Osteocyte (in vitro differentiated cells): ENCODE results near the gene COL1A1. TPM values are rescaled to one million over a fixed set of nuclear protein-coding genes. Genes with fewer than 3 reads are reported as not detected.

Experiments used
- DNase-seq: peaks from one replicate; pipeline ENCODE4 v3.0.0; 2021; ENCODE audit warnings: mixed read lengths; ENCODE audit not compliant: unreplicated experiment; ENCODE audit errors: extremely low spot score
- H3K27ac Mint-ChIP-seq: one replicate; pipeline ENCODE4 v1.8.0; 2021; ENCODE audit warnings: mild to moderate bottlenecking, mixed read lengths; ENCODE audit not compliant: unreplicated experiment
- H3K27me3 Mint-ChIP-seq: one replicate; pipeline ENCODE4 v1.8.0; 2021; ENCODE audit warnings: mixed read lengths; ENCODE audit not compliant: unreplicated experiment
- H3K36me3 Mint-ChIP-seq: one replicate; pipeline ENCODE4 v1.8.0; 2021; ENCODE audit warnings: mixed read lengths; ENCODE audit not compliant: unreplicated experiment
- H3K4me1 Mint-ChIP-seq: one replicate; pipeline ENCODE4 v1.8.0; 2021; ENCODE audit warnings: mixed read lengths; ENCODE audit not compliant: unreplicated experiment
- H3K4me3 Mint-ChIP-seq: one replicate; pipeline ENCODE4 v1.8.0; 2021; ENCODE audit warnings: mild to moderate bottlenecking, moderate library complexity, mixed read lengths; ENCODE audit not compliant: unreplicated experiment
- H3K9me3 Mint-ChIP-seq: one replicate; pipeline ENCODE4 v1.8.0; 2021; ENCODE audit warnings: mixed read lengths; ENCODE audit not compliant: unreplicated experiment
- CTCF ChIP-seq: fragments of 200-600 bp; sonication (generic); IDR thresholded peaks from 2 replicates; pipeline ENCODE4 v1.5.0; 2021; ENCODE audit warnings: antibody characterized with exemption, mild to moderate bottlenecking, moderate library complexity
- total RNA-seq: library from RNA; stranded (reverse); gene quantifications from 2 replicates; pipeline ENCODE4 v1.2.1, GENCODE V29; 2021

COL1A1 gene
- total RNA-seq, 1 donor from 2014 or later, result 25,918 TPM

GRCh38 chr17:50146230-50146926, 55.1 kb downstream of the COL1A1 start:
- Mint-ChIP-seq H3K27me3 (no peaks in the 10 kb centered on the region), H3K4me1 (peaks cover 36% of the 10 kb centered on the region), H3K36me3 (peaks cover 39% of the 10 kb centered on the region), H3K4me3 (peak overlapping the region; percentile 91), H3K27ac (peak overlapping the region; percentile 79), H3K9me3 (no peaks in the 10 kb centered on the region)
- TF ChIP-seq CTCF, result no peak
- DNase-seq, result no peak

GRCh38 chr17:50145532-50146229, 55.8 kb downstream of the COL1A1 start:
- Mint-ChIP-seq H3K4me3 (peak overlapping the region; percentile 91), H3K36me3 (peaks cover 44% of the 10 kb centered on the region)
- TF ChIP-seq CTCF, result no peak

GRCh38 chr17:50144845-50145531, 56.4 kb downstream of the COL1A1 start:
- Mint-ChIP-seq H3K9me3 (no peaks in the 10 kb centered on the region), H3K27me3 (no peaks in the 10 kb centered on the region), H3K27ac (no peak overlapping the region), H3K4me3 (peak overlapping the region; percentile 91), H3K36me3 (peaks cover 51% of the 10 kb centered on the region), H3K4me1 (peaks cover 38% of the 10 kb centered on the region)
- no peak for TF ChIP-seq CTCF
- no peak for DNase-seq

More at GRCh38 chr17:50145532-50146229, 55.8 kb downstream of the COL1A1 start:
- peak overlapping the region; percentile 57 for H3K27ac Mint-ChIP-seq
- H3K27me3 Mint-ChIP-seq, result no peaks in the 10 kb centered on the region
- no peaks in the 10 kb centered on the region for H3K9me3 Mint-ChIP-seq
- no peak for DNase-seq
- peaks cover 36% of the 10 kb centered on the region for H3K4me1 Mint-ChIP-seq

GRCh38 chr17:50144355-50144754, 57.1 kb downstream of the COL1A1 start:
- peaks cover 57% of the 10 kb centered on the region for H3K36me3 Mint-ChIP-seq
- H3K4me3 Mint-ChIP-seq, result no peak overlapping the region
- DNase-seq, result no peak
- no peak for TF ChIP-seq CTCF
- no peaks in the 10 kb centered on the region for H3K9me3 Mint-ChIP-seq
- no peaks in the 10 kb centered on the region for H3K27me3 Mint-ChIP-seq
- H3K4me1 Mint-ChIP-seq, result peaks cover 42% of the 10 kb centered on the region
- no peak overlapping the region for H3K27ac Mint-ChIP-seq
